Measurements from ENCODE around the gene IDE. TPM values are rescaled to one million over a fixed set of nuclear protein-coding genes. Genes with fewer than 3 reads are reported as not detected.
A peak's percentile ranks its signal among the peaks of the same experiment; 100 is the strongest.

The IDE gene
- total RNA-seq, 3 donors from 2014 or later, result 36.6 to 48.7 (median 41.6) TPM

DNA sequence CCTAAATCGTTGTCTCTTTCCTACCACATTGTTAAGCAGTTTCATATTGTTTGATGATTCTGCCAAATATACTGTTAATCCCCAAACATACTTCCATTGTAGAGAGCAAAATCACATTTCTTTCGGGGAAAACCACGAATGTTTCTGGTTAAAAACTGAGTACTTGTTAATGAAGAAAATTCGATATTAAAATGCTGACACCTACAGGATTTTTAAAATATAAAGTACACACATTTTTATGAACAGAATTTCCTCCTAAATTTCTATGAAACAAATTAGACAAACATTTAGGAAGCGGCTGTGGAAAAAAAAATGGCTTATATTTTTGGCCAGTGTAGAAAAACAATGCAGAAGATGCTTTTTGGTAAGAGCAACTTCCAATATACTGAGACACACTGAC is 68.8 kb downstream of the IDE start:
- DNase-seq, result no peak

GRCh38 chr10:92502296-92502808 is 71.5 kb downstream of the IDE start:
- no peaks in the 10 kb centered on the region for H3K36me3 ChIP-seq (ENCODE audit: low read depth)
- ATAC-seq (no peak), DNase-seq (no peak)
- H3K9me3 ChIP-seq, result no peaks in the 10 kb centered on the region
- no peaks in the 10 kb centered on the region for H3K4me1 ChIP-seq (ENCODE audit: low read depth)
- H3K4me3 ChIP-seq, result no peak overlapping the region
- intact Hi-C loops (cut with DNase I, micrococcal nuclease), result no loop called here
- no peak for TF ChIP-seq CTCF (IDR thresholded peaks at IDR 0.05)

More for the DNA sequence above, 68.8 kb downstream of the IDE start:
- intact Hi-C loops (cut with DNase I, micrococcal nuclease), result no loop called here
- H3K9me3 ChIP-seq, result no peaks in the 10 kb centered on the region
- no peaks in the 10 kb centered on the region for H3K36me3 ChIP-seq (ENCODE audit: low read depth)
- TF ChIP-seq CTCF (IDR thresholded peaks at IDR 0.05), result no peak
- H3K4me3 ChIP-seq, result no peak overlapping the region
- H3K4me1 ChIP-seq (ENCODE audit: low read depth), result no peaks in the 10 kb centered on the region
- no peak for ATAC-seq

DNA sequence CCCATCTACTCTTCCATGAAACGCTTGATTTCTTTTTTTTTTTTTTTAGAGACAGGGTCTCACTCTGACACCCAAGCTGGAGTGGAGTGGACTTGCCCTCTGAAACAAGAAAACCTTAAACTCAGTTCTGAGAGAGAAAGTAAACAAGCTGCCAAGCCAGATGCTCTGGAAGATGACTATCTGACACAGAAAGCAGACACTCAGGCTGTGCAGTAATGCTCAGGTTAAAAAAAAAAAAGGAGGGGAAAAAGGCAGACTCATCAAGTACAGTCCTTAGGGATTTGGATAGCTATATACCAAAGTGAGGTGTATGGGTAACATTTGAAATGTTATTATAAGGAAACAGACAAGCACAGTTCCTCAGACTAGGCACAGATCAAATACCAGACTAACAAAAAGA is 80.5 kb downstream of the IDE start:
- ATAC-seq (no peak), DNase-seq (no peak)
- Histone ChIP-seq H3K9me3 (no peaks in the 10 kb centered on the region), H3K4me3 (no peak overlapping the region), H3K4me1 (ENCODE audit: low read depth) (no peaks in the 10 kb centered on the region), H3K36me3 (ENCODE audit: low read depth) (peaks cover 7% of the 10 kb centered on the region)
- no peak for TF ChIP-seq CTCF (IDR thresholded peaks at IDR 0.05)
- intact Hi-C loops (cut with DNase I, micrococcal nuclease), result no loop called here

GRCh38 chr10:92492748-92493240 is 81.1 kb downstream of the IDE start:
- Histone ChIP-seq H3K4me1 (ENCODE audit: low read depth) (no peaks in the 10 kb centered on the region), H3K9me3 (no peaks in the 10 kb centered on the region), H3K4me3 (no peak overlapping the region), H3K36me3 (ENCODE audit: low read depth) (peaks cover 10% of the 10 kb centered on the region)
- no peak for ATAC-seq
- no peak for DNase-seq
- intact Hi-C loops (cut with DNase I, micrococcal nuclease), result no loop called here
- no peak for TF ChIP-seq CTCF (IDR thresholded peaks at IDR 0.05)

DNA sequence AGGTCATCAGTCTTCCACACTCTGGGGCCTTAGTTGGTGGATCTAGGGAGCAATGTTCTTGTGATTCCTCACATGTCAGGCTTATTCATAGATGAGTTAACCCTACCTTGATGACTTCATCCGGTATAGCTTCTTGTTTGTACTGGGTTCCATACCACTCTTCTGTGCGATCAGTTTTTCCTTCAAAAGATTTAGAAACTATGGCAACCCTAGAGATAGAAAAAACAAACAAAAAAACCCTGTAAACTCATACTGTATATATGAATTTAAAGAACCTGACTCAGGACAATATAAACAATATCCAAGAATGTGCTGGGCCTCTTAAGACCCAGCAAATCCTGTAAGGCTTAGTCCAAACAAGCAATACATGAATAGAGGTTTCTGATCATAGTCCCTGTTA is 83.5 kb downstream of the IDE start:
- ATAC-seq (no peak), DNase-seq (no peak)
- H3K9me3 ChIP-seq, result no peaks in the 10 kb centered on the region
- no peaks in the 10 kb centered on the region for H3K4me1 ChIP-seq (ENCODE audit: low read depth)
- peaks cover 10% of the 10 kb centered on the region for H3K36me3 ChIP-seq (ENCODE audit: low read depth)
- intact Hi-C loops (cut with DNase I, micrococcal nuclease), result no loop called here
- no peak for TF ChIP-seq CTCF (IDR thresholded peaks at IDR 0.05)
- H3K4me3 ChIP-seq, result no peak overlapping the region

DNA sequence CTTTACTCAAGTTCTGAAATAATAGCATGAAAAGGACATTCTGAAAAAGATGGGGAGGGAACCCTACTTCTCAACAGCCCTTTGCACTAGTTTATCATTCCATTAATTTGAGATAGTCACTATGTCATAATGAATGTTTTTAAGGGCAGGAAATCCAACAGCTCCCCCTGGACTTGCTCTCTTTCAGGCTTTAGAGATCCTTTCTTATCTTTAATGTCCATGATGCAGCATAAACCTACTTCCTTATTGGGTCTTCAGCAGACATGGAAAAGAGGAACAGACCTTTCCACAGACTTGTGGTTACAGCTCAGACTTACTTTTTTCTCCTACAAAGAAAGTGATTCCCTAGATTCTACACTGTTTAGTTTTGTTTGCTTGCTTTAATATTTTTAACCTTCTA is 87.3 kb downstream of the IDE start:
- Histone ChIP-seq H3K4me1 (ENCODE audit: low read depth) (no peaks in the 10 kb centered on the region), H3K9me3 (no peaks in the 10 kb centered on the region), H3K36me3 (ENCODE audit: low read depth) (peaks cover 10% of the 10 kb centered on the region), H3K4me3 (no peak overlapping the region)
- intact Hi-C loops (cut with DNase I, micrococcal nuclease), result no loop called here
- no peak for TF ChIP-seq CTCF (IDR thresholded peaks at IDR 0.05)
- DNase-seq (no peak), ATAC-seq (peak; percentile 39)

All from mucosa of descending colon (tissue), 3 donors.